Pancreas (tissue), 10 donors: ENCODE measurements around the gene ASGR1. TPM values are rescaled to one million over a fixed set of nuclear protein-coding genes. Genes with fewer than 3 reads are reported as not detected.

ENCODE experiments used
- ATAC-seq, 4 donors: fragments of 200-7000 bp; cut with Tn5 transposase; one replicate each; pipeline versions ENCODE4 v1.8.0 to v1.9.1; 2020; ENCODE audit warnings: mild to moderate bottlenecking in 4 of 4, moderate library complexity in 4 of 4
- DNase-seq, 6 donors: peaks; one replicate each; pipeline ENCODE4 v3.0.0-alpha.2; 2020
- FAIRE-seq: peaks from 2 replicates; lab custom pipeline; 2012; peaks lifted over from hg19 to GRCh38; lab: Jason Lieb, UNC
- H3K27ac ChIP-seq, 4 donors: fragments of 200-600 bp; sonication (generic); 1 replicate in 3 of 4; 2 replicates in 1 of 4; pipeline versions ENCODE4 v1.5.0 to v1.8.0; 2020
- H3K27me3 ChIP-seq, 4 donors: fragments of 200-600 bp; one replicate each; pipeline ENCODE4 v1.8.0; 2021
- H3K36me3 ChIP-seq, 3 donors: fragments of 200-600 bp; sonication (generic) in 1 of 3; one replicate each; pipeline versions ENCODE4 v1.5.0 to v1.8.0; 2020 to 2021
- H3K4me1 ChIP-seq, 3 donors: fragments of 200-600 bp; one replicate each; pipeline ENCODE4 v1.8.0; 2021
- H3K4me3 ChIP-seq, 4 donors: fragments of 200-600 bp; sonication (generic) in 2 of 4; one replicate each; pipeline versions ENCODE4 v1.5.0 to v1.8.0; 2020 to 2021
- H3K9me3 ChIP-seq, 4 donors: fragments of 200-600 bp; one replicate each; pipeline ENCODE4 v1.8.0; 2021
- WGBS, 2 donors: extraction: QIAGEN DNeasy Blood & Tissue Kit; methylation state at CpG; one replicate each; pipeline ENCODE4 v1.1.7; 2013; 5-methylcytosine and 5-hydroxymethylcytosine counted together
- intact Hi-C, 3 donors: fragments of 100-400 bp; cut with DNase I; formaldehyde crosslinking; loops; one replicate each; pipeline versions ENCODE4 v1.11.1 to v1.14.2; 2022
- polyA plus RNA-seq, 2 donors: library from polyadenylated mRNA; stranded (reverse); fragments of 200-250 nt; gene quantifications; one replicate each; pipeline ENCODE4 v1.2.3, GENCODE V29; 2013
- total RNA-seq, 6 donors: library from RNA; stranded (reverse); fragmentation: NEBNext Ultra II Directional in 4 of 6; extraction: Animal tissue kit (Norgen Biotek cat#: 25700) in 4 of 6; gene quantifications; one replicate each; pipeline versions ENCODE4 v1.2.1 to v1.2.4, GENCODE V29; 2021 to 2023
- TF ChIP-seq, protein P1 (sequence below), 4 donors: fragments of 200-600 bp; sonication (generic) in 3 of 4; IDR thresholded peaks; one replicate each; pipeline versions ENCODE4 v1.5.0 to v1.8.0; 2021; ENCODE audit warnings: antibody characterized with exemption in 4 of 4
- donor health status: healthy with polysubstance abuse.
- donor health status: DM: no; HTN: no; CAD: no; lungs with moderate emphysema.
- donor health status: DM: no; HTN: no; CAD: no.
- donor health status: control.
- donor health status: control.
- donor health status: Bipolar disorder and iron deficiency.
- donor health status: DM: yes; HTN: yes; CAD: no.
- donor health status: DM: no; HTN: no; CAD: no.
- donor health status: DM: no; HTN: no; CAD: no.
- donor health status: DM: yes; HTN: yes; CAD: no.

Gene ASGR1
- total and polyA plus RNA-seq, 8 donors, result 0.28 to 2.6 (median 0.64) TPM; not detected in 1

DNA sequence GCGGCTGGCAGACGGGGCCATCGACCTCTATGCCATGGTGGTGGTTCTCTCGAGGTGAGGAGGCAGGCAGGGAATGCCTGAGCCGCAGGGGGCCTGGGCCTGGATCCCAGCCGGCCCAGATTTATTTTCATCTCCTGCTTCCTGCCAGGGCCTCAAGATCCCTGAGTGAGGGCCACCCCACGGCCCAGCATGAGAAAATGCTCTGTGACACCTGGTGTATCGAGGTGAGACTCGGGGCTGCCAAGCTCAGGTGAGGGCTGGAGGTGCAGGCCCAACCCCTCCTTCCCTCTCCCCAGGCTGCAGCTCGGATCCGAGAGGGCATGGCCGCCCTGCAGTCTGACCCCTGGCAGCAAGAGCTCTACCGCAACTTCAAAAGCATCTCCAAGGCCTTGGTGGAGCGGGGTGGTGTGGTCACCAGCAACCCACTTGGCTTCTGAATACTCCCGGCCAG lies 45.5 kb upstream of the ASGR1 start:
- DNase-seq, result peak in 2 of 6 donors; percentile 43 to 76
- peak overlapping the region in 2 of 4 donors; percentile 13 to 50 for H3K27ac ChIP-seq
- WGBS, 2 donors, result 61 to 62% methylated on average over 15 of the region's 15 CpGs
- H3K4me1 ChIP-seq, result peaks cover 12 to 20% (median 14%) of the 10 kb centered on the region in 3 donors
- TF ChIP-seq, protein P1, sequence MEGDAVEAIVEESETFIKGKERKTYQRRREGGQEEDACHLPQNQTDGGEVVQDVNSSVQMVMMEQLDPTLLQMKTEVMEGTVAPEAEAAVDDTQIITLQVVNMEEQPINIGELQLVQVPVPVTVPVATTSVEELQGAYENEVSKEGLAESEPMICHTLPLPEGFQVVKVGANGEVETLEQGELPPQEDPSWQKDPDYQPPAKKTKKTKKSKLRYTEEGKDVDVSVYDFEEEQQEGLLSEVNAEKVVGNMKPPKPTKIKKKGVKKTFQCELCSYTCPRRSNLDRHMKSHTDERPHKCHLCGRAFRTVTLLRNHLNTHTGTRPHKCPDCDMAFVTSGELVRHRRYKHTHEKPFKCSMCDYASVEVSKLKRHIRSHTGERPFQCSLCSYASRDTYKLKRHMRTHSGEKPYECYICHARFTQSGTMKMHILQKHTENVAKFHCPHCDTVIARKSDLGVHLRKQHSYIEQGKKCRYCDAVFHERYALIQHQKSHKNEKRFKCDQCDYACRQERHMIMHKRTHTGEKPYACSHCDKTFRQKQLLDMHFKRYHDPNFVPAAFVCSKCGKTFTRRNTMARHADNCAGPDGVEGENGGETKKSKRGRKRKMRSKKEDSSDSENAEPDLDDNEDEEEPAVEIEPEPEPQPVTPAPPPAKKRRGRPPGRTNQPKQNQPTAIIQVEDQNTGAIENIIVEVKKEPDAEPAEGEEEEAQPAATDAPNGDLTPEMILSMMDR (IDR thresholded peaks at IDR 0.05), result no peak
- H3K9me3 ChIP-seq, result no peaks in the 10 kb centered on the region
- no peak for FAIRE-seq
- intact Hi-C loops, result no loop called here
- peaks cover 11 to 65% (median 24%) of the 10 kb centered on the region in 3 donors for H3K36me3 ChIP-seq
- H3K4me3 ChIP-seq, result no peak overlapping the region
- no peaks in the 10 kb centered on the region for H3K27me3 ChIP-seq
- no peak for ATAC-seq

DNA sequence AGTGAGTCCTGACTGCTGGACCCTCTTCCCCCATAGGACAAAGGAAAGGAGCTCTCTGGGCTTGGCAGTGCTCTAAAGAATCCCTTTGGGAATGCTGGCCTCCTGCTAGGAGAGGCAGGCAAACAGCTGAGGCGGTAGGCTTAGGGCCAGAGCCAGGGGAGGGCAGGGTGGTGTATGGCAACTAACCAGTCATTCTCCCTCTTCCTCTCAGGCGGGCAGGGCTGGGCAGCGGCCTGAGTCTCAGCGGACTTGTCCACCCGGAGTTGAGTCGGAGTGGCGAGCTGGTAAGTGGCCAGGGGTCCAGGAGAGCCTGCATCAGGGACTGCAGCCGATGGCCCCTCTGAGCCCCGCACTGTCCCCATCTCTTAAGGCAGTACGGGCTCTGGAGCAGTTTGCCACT lies 44.9 kb upstream of the ASGR1 start:
- Histone ChIP-seq H3K4me1 (peaks cover 12 to 23% (median 14%) of the 10 kb centered on the region in 3 donors), H3K9me3 (no peaks in the 10 kb centered on the region), H3K27me3 (no peaks in the 10 kb centered on the region), H3K4me3 (no peak overlapping the region), H3K36me3 (peaks cover 11 to 59% (median 19%) of the 10 kb centered on the region in 3 donors), H3K27ac (peak overlapping the region; percentile 5 to 37 (median 14))
- WGBS, 2 donors, result 73 to 80% methylated on average over 10 of the region's 10 CpGs
- ATAC-seq (no peak), DNase-seq (peak in 2 of 6 donors; percentile 63 to 83), FAIRE-seq (no peak)
- TF ChIP-seq, protein P1 (IDR thresholded peaks at IDR 0.05), result no peak
- intact Hi-C loops, result no loop called here

- ATAC-seq (no peak), FAIRE-seq (no peak), DNase-seq (peak in 1 of 6 donors; percentile 13)
- no peak overlapping the region for H3K4me3 ChIP-seq
- no peaks in the 10 kb centered on the region for H3K27me3 ChIP-seq
- intact Hi-C loops, result no loop called here
- H3K4me1 ChIP-seq, result peaks cover 12 to 25% (median 14%) of the 10 kb centered on the region in 3 donors
- TF ChIP-seq, protein P1 (IDR thresholded peaks at IDR 0.05), result no peak
- H3K27ac ChIP-seq, result no peak overlapping the region
- H3K36me3 ChIP-seq, result peaks cover 11 to 52% (median 16%) of the 10 kb centered on the region in 3 donors
- no peaks in the 10 kb centered on the region for H3K9me3 ChIP-seq
- 79 to 80% methylated on average over 4 of the region's 4 CpGs for WGBS, 2 donors
Observed at GRCh38 chr17:7223375-7223774, 44.2 kb upstream of the ASGR1 start.

GRCh38 chr17:7222972-7223292 lies 43.8 kb upstream of the ASGR1 start:
- TF ChIP-seq, protein P1 (IDR thresholded peaks at IDR 0.05), result no peak
- intact Hi-C loops, result no loop called here
- FAIRE-seq, result no peak
- WGBS, 2 donors, result 74 to 77% methylated on average over 7 of the region's 7 CpGs
- H3K36me3 ChIP-seq, result peaks cover 11 to 48% (median 16%) of the 10 kb centered on the region in 3 donors
- H3K27me3 ChIP-seq, result no peaks in the 10 kb centered on the region
- H3K4me3 ChIP-seq, result no peak overlapping the region
- H3K4me1 ChIP-seq, result peaks cover 12 to 25% (median 14%) of the 10 kb centered on the region in 3 donors
- no peak for ATAC-seq
- DNase-seq, result no peak
- no peak overlapping the region for H3K27ac ChIP-seq
- no peaks in the 10 kb centered on the region for H3K9me3 ChIP-seq
